ENCODE measurements around the gene LRRC14B. TPM values are rescaled to one million over a fixed set of nuclear protein-coding genes. Genes with fewer than 3 reads are reported as not detected.
"Not testable (repeated sequence)": the region's sequence is repeated elsewhere in the genome, so short reads cannot be mapped to it uniquely, and the experiment has no call there.

Gene LRRC14B
- total RNA-seq, 3 donors from 2014 or later (not counting 1 experiment from before 2014, with no cell fraction given): not detected

GRCh38 chr5:207599-207998, 16.3 kb downstream of the LRRC14B start:
- ATAC-seq (no peak), DNase-seq (no peak)
- no peak overlapping the region for H3K4me3 Mint-ChIP-seq
- WGBS (ENCODE audit: insufficient coverage): 94% methylated on average over 14 of the region's 14 CpGs
- Histone ChIP-seq H3K4me3 (ENCODE audit: low read length) (no peak overlapping the region), H3K27ac (ENCODE audit: low read length) (no peak overlapping the region), H3K9me3 (ENCODE audit: control insufficient read depth, insufficient read depth, low read length) (no peaks in the 10 kb centered on the region), H3K36me3 (ENCODE audit: control insufficient read depth, insufficient read depth, low read length) (peaks cover 30% of the 10 kb centered on the region), H3K27me3 (ENCODE audit: control insufficient read depth, insufficient read depth, low read length) (no peaks in the 10 kb centered on the region), H3K4me1 (ENCODE audit: control insufficient read depth, insufficient read depth, low read length) (no peaks in the 10 kb centered on the region)
- peaks cover 12 to 29% of the 10 kb centered on the region in 2 donors for H3K4me1 Mint-ChIP-seq
- TF ChIP-seq CTCF (IDR thresholded peaks at IDR 0.05): no peak
- H3K9me3 Mint-ChIP-seq: no peaks in the 10 kb centered on the region
- no peak overlapping the region for H3K27ac Mint-ChIP-seq
- peaks cover 8% of the 10 kb centered on the region for H3K36me3 Mint-ChIP-seq
- intact Hi-C loops (cut with micrococcal nuclease): no loop called here
- no peaks in the 10 kb centered on the region for H3K27me3 Mint-ChIP-seq (ENCODE audit: low read depth in 2 of 2)

GRCh38 chr5:208449-209114, 17.3 kb downstream of the LRRC14B start:
- H3K27me3 ChIP-seq (ENCODE audit: control insufficient read depth, insufficient read depth, low read length): no peaks in the 10 kb centered on the region
- 93% methylated on average over 15 of the region's 15 CpGs for WGBS (ENCODE audit: insufficient coverage)
- H3K4me3 ChIP-seq (ENCODE audit: low read length): no peak overlapping the region
- Mint-ChIP-seq H3K4me1 (peaks cover 12 to 29% of the 10 kb centered on the region in 2 donors), H3K36me3 (peaks cover 8% of the 10 kb centered on the region), H3K4me3 (no peak overlapping the region), H3K9me3 (no peaks in the 10 kb centered on the region), H3K27me3 (ENCODE audit: low read depth in 2 of 2) (no peaks in the 10 kb centered on the region), H3K27ac (no peak overlapping the region)
- intact Hi-C loops (cut with micrococcal nuclease): no loop called here
- no peak overlapping the region for H3K27ac ChIP-seq (ENCODE audit: low read length)
- H3K36me3 ChIP-seq (ENCODE audit: control insufficient read depth, insufficient read depth, low read length): peaks cover 30% of the 10 kb centered on the region
- TF ChIP-seq CTCF (IDR thresholded peaks at IDR 0.05): no peak
- H3K9me3 ChIP-seq (ENCODE audit: control insufficient read depth, insufficient read depth, low read length): no peaks in the 10 kb centered on the region
- ATAC-seq (no peak), DNase-seq (no peak)
- H3K4me1 ChIP-seq (ENCODE audit: control insufficient read depth, insufficient read depth, low read length): no peaks in the 10 kb centered on the region

GRCh38 chr5:213803-214395, 22.6 kb downstream of the LRRC14B start:
- no peak overlapping the region for H3K4me3 ChIP-seq (ENCODE audit: low read length)
- Mint-ChIP-seq H3K4me3 (peak overlapping the region; percentile 49), H3K4me1 (peaks cover 35 to 41% of the 10 kb centered on the region in 2 donors), H3K27me3 (ENCODE audit: low read depth in 2 of 2) (no peaks in the 10 kb centered on the region), H3K9me3 (no peaks in the 10 kb centered on the region), H3K27ac (no peak overlapping the region), H3K36me3 (no peaks in the 10 kb centered on the region)
- H3K4me1 ChIP-seq (ENCODE audit: control insufficient read depth, insufficient read depth, low read length): peaks cover 3% of the 10 kb centered on the region
- H3K36me3 ChIP-seq (ENCODE audit: control insufficient read depth, insufficient read depth, low read length): peaks cover 7% of the 10 kb centered on the region
- H3K27ac ChIP-seq (ENCODE audit: low read length): no peak overlapping the region
- WGBS (ENCODE audit: insufficient coverage): 87% methylated on average over 11 of the region's 12 CpGs
- DNase-seq (no peak), ATAC-seq (no peak)
- H3K27me3 ChIP-seq (ENCODE audit: control insufficient read depth, insufficient read depth, low read length): no peaks in the 10 kb centered on the region
- no peak for TF ChIP-seq CTCF (IDR thresholded peaks at IDR 0.05)
- intact Hi-C loops (cut with micrococcal nuclease): no loop called here
- H3K9me3 ChIP-seq (ENCODE audit: control insufficient read depth, insufficient read depth, low read length): no peaks in the 10 kb centered on the region

GRCh38 chr5:215256-215655, 24.0 kb downstream of the LRRC14B start:
- H3K36me3 Mint-ChIP-seq; H3K9me3 ChIP-seq (ENCODE audit: control insufficient read depth, insufficient read depth, low read length); DNase-seq; H3K27me3 Mint-ChIP-seq (ENCODE audit: low read depth in 2 of 2); ATAC-seq; H3K9me3 Mint-ChIP-seq; H3K4me3 ChIP-seq (ENCODE audit: low read length); H3K27me3 ChIP-seq (ENCODE audit: control insufficient read depth, insufficient read depth, low read length); H3K27ac ChIP-seq (ENCODE audit: low read length); intact Hi-C loops (cut with micrococcal nuclease); H3K36me3 ChIP-seq (ENCODE audit: control insufficient read depth, insufficient read depth, low read length); H3K4me1 ChIP-seq (ENCODE audit: control insufficient read depth, insufficient read depth, low read length): not testable (repeated sequence)
- Mint-ChIP-seq H3K4me3 (peak overlapping the region; percentile 47), H3K27ac (peak overlapping the region; percentile 21 to 33), H3K4me1 (peaks cover 40 to 45% of the 10 kb centered on the region in 2 donors)
- 88% methylated on average over 1 of the region's 2 CpGs for WGBS (ENCODE audit: insufficient coverage)

GRCh38 chr5:216076-216475, 24.8 kb downstream of the LRRC14B start:
- H3K27me3 Mint-ChIP-seq (ENCODE audit: low read depth in 2 of 2); H3K36me3 ChIP-seq (ENCODE audit: control insufficient read depth, insufficient read depth, low read length); H3K36me3 Mint-ChIP-seq; H3K27ac ChIP-seq (ENCODE audit: low read length); DNase-seq; H3K4me3 ChIP-seq (ENCODE audit: low read length); H3K27me3 ChIP-seq (ENCODE audit: control insufficient read depth, insufficient read depth, low read length); H3K27ac Mint-ChIP-seq; intact Hi-C loops (cut with micrococcal nuclease); H3K9me3 Mint-ChIP-seq; H3K4me3 Mint-ChIP-seq; ATAC-seq; H3K9me3 ChIP-seq (ENCODE audit: control insufficient read depth, insufficient read depth, low read length): not testable (repeated sequence)
- peaks cover 44 to 50% of the 10 kb centered on the region in 2 donors for H3K4me1 Mint-ChIP-seq
- WGBS (ENCODE audit: insufficient coverage): 100% methylated on average over 3 of the region's 10 CpGs
- peaks cover 11% of the 10 kb centered on the region for H3K4me1 ChIP-seq (ENCODE audit: control insufficient read depth, insufficient read depth, low read length)
